Measurements from ENCODE around the gene TNS1. TPM values are rescaled to one million over a fixed set of nuclear protein-coding genes. Genes with fewer than 3 reads are reported as not detected.

Gene TNS1
- total and polyA plus RNA-seq, 8 donors = 139 to 327 (median 159) TPM

DNA sequence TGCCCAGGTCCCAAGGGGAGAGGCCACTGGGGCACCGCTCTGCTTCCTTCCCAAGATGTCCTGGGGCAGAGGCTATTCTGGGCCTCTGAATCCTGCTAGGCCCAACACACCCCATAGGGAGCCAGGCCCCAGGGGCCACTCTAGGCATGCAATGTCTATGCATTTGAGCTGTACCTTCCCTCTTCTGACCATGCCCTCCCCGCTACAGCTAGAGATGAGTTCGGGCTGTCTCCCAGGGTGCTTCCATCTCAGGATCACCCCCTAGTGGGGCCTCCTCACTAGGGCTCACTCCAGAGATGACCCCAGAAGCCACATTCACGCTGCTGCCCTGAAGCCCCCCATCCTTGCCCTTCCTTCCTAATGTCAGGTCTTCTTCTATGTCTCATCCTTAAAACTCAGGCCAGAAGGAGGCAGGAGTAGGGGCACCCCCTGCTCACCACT, 54.4 kb downstream of the TNS1 start:
- intact Hi-C loops (cut with DNase I) = no loop called here
- Histone ChIP-seq H3K36me3 (no peaks in the 10 kb centered on the region), H3K27me3 (no peaks in the 10 kb centered on the region), H3K27ac (no peak overlapping the region), H3K4me3 (no peak overlapping the region), H3K4me1 (peaks cover 20 to 44% of the 10 kb centered on the region in 2 donors), H3K9me3 (no peaks in the 10 kb centered on the region)
- TF ChIP-seq, protein P1, sequence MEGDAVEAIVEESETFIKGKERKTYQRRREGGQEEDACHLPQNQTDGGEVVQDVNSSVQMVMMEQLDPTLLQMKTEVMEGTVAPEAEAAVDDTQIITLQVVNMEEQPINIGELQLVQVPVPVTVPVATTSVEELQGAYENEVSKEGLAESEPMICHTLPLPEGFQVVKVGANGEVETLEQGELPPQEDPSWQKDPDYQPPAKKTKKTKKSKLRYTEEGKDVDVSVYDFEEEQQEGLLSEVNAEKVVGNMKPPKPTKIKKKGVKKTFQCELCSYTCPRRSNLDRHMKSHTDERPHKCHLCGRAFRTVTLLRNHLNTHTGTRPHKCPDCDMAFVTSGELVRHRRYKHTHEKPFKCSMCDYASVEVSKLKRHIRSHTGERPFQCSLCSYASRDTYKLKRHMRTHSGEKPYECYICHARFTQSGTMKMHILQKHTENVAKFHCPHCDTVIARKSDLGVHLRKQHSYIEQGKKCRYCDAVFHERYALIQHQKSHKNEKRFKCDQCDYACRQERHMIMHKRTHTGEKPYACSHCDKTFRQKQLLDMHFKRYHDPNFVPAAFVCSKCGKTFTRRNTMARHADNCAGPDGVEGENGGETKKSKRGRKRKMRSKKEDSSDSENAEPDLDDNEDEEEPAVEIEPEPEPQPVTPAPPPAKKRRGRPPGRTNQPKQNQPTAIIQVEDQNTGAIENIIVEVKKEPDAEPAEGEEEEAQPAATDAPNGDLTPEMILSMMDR (IDR thresholded peaks at IDR 0.05) = no peak
- peak in 1 of 4 donors; percentile 69 for DNase-seq
- no peak for ATAC-seq

DNA sequence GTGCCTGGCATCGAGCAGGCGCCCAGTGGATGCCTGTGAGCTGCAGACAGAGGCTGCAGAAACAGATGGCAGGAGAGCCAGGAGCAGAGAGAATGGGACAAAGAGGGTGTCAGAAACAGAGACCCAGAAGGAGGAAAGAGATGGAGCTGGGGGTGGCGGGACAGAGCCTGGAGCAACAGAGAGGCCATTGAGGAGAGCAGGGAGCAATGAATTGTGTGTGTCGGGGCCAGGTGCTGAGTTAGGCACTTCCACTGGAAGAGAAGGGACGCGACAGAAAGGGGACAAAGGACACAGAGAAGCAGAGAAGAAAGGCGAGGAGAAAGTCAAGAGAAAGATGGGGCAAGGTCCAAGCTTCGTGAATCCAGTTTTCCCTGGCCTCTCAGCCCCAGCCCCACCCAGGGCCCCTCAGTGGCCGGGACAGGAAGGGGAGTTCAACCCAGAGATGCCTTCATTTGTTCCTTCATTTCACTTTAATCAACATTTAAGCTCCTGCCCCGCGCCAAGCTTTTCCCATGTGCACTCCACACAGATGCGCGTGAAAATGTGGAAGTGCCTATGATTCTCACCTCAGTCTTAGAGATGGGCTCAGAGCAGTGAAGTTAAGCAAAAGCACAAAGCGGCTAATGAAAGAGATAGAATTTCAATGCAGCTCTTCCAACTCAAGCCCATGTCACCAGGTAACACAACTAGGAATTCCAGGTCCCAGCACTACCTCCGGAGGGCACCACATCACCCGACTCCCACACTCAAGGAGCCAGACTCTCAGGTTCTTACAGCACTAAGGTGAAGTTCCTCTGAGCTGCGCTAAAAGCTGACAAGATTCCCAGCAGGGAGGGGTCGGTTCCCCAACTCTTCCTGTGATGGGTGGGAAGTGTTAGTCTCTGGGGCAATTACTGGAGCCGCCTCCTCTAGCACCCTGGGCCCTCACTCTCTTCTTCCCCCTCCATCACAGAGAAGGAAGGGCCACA, 55.1 kb downstream of the TNS1 start:
- DNase-seq (no peak), ATAC-seq (no peak)
- TF ChIP-seq, protein P1 (IDR thresholded peaks at IDR 0.05) = no peak
- intact Hi-C loops (cut with DNase I) = no loop called here
- Histone ChIP-seq H3K36me3 (no peaks in the 10 kb centered on the region), H3K9me3 (no peaks in the 10 kb centered on the region), H3K27ac (no peak overlapping the region), H3K27me3 (no peaks in the 10 kb centered on the region), H3K4me1 (peaks cover 13 to 36% of the 10 kb centered on the region in 2 donors), H3K4me3 (no peak overlapping the region)

DNA sequence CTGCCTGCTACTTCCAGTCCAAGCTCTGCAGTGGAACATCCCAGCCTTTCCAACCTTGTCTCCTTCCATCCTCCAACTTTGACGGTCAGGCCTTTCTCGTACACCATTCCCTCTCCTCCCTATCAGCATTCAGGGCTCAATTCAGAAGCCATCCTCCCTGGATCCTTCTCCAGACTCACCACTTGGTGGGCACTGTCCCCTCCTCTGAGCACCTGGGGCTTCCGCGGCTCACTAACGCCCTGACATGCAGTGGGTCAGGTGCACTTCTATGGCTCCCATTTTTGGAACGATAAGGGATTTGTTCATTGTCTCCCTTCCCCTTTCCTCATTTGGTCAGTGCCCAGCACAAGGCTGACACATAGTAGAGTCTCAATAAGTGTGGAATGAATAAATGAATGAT, 56.7 kb downstream of the TNS1 start:
- DNase-seq = peak in 1 of 4 donors; percentile 28
- Histone ChIP-seq H3K4me1 (peaks cover 20 to 44% of the 10 kb centered on the region in 2 donors), H3K36me3 (no peaks in the 10 kb centered on the region), H3K4me3 (no peak overlapping the region), H3K27me3 (no peaks in the 10 kb centered on the region), H3K27ac (no peak overlapping the region), H3K9me3 (no peaks in the 10 kb centered on the region)
- ATAC-seq = no peak
- intact Hi-C loops (cut with DNase I) = no loop called here
- TF ChIP-seq, protein P1 (IDR thresholded peaks at IDR 0.05) = no peak

DNA sequence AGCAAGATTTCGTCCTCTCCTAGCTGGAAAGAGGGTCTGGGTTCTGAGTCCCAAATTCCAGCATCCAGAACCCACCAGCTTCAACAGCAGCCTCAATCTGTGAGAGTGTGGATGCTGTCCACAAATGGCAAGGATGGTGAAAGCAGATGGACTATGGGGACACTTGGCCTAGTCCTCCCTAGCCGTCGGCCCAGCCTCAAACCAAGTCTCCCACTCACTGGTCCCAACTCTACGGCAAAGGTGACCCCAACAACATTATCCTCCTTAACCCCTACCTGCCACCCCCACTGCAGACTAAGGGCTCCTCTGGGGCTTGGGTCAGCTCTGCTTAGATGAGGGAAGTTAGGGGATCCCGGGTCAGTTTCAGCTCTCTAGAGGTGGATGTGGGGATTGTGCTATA, 57.3 kb downstream of the TNS1 start:
- Histone ChIP-seq H3K9me3 (no peaks in the 10 kb centered on the region), H3K4me3 (no peak overlapping the region), H3K4me1 (peaks cover 23 to 44% of the 10 kb centered on the region in 2 donors), H3K27me3 (no peaks in the 10 kb centered on the region), H3K27ac (no peak overlapping the region), H3K36me3 (no peaks in the 10 kb centered on the region)
- DNase-seq (no peak), ATAC-seq (no peak)
- TF ChIP-seq, protein P1 (IDR thresholded peaks at IDR 0.05) = no peak
- intact Hi-C loops (cut with DNase I) = no loop called here

DNA sequence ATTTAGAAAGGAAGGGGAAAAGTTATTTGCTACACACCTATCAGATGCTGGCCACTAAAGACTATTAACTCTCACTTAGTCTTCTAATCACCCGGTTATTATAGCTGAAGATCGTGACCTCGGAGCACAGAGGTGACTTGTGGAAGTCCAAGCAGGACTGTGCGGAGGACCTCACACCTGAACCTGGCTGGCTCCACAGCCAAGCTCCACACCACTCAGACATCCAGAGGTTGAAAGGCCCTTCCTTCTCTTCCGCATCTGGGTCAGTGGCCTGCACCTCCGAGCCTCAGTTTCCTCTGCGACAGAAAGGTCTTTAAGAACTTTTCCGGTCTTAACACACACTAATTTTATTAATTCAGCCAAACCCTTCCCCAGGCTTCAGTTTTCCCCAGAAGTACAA, 57.9 kb downstream of the TNS1 start:
- H3K4me1 ChIP-seq = peaks cover 26 to 44% of the 10 kb centered on the region in 2 donors
- TF ChIP-seq, protein P1 (IDR thresholded peaks at IDR 0.05) = no peak
- ATAC-seq (no peak), DNase-seq (no peak)
- intact Hi-C loops (cut with DNase I) = loop anchor here in 1 of 2 donors (5.0 kb wide), 1 partner anchor 42 kb away; no protein-coding TSS in a partner anchor
- H3K27me3 ChIP-seq = no peaks in the 10 kb centered on the region
- H3K36me3 ChIP-seq = no peaks in the 10 kb centered on the region
- no peak overlapping the region for H3K27ac ChIP-seq
- H3K9me3 ChIP-seq = no peaks in the 10 kb centered on the region
- H3K4me3 ChIP-seq = no peak overlapping the region
